SH-SY5Y (cell line): ENCODE data around the gene FEM1C.

Experiments
- GATA2 ChIP-seq: IDR thresholded peaks from 2 replicates; pipeline ENCODE4 v1.6.1; 2011; ENCODE audit warnings: mild to moderate bottlenecking, low read depth, low read length
- GATA3 ChIP-seq: IDR thresholded peaks from 2 replicates; pipeline ENCODE4 v1.6.1; 2011; ENCODE audit warnings: low read depth, mild to moderate bottlenecking, low read length, moderate library complexity

DNA sequence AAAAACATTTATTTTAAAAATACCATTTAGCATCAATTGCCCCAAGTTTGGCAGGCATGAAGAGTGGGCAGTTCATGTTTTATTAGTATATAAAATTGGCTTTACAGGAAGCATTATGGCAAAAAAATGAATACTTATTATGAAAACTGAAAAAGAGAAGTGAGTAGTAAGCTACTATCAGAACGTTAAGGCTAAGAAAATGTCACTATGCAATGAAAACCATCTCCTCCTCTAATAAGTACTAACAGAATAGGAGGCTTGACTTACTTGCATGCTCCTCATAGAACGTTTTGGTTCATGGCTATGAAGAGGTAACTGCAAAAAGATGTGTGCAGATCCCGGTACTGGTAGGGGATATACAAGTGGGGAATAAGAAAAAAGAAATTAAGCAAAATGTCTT is 34.1 kb upstream of the FEM1C start:
- TF ChIP-seq GATA2 (no peak), GATA3 (no peak)
